Measurements from ENCODE around the gene PAPSS1.

PAPSS1 gene

GRCh38 chr4:107570952-107571351 is 149.1 kb downstream of the PAPSS1 start:
- no peak for FAIRE-seq

DNA sequence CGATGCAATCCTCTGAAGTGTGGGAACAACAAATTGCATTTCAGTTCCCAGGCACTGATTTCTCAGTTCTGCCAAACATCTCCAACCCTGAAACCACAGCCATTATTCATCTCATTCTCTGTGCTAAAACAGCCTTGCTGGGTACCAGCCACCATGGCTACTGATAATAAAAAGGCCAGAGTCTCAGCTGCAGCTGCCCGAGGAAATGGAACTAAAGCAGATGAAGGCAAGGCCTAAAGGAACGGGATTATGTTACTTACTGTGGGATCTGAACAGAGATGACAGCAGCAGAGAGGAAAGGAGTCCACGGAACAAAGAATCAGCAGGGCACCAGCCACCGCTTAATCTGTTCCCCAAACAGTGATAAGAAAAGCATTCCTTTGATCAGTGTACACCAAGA is 155.7 kb downstream of the PAPSS1 start:
- TF ChIP-seq, protein P1, sequence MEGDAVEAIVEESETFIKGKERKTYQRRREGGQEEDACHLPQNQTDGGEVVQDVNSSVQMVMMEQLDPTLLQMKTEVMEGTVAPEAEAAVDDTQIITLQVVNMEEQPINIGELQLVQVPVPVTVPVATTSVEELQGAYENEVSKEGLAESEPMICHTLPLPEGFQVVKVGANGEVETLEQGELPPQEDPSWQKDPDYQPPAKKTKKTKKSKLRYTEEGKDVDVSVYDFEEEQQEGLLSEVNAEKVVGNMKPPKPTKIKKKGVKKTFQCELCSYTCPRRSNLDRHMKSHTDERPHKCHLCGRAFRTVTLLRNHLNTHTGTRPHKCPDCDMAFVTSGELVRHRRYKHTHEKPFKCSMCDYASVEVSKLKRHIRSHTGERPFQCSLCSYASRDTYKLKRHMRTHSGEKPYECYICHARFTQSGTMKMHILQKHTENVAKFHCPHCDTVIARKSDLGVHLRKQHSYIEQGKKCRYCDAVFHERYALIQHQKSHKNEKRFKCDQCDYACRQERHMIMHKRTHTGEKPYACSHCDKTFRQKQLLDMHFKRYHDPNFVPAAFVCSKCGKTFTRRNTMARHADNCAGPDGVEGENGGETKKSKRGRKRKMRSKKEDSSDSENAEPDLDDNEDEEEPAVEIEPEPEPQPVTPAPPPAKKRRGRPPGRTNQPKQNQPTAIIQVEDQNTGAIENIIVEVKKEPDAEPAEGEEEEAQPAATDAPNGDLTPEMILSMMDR (IDR thresholded peaks at IDR 0.05; ENCODE audit: insufficient read depth, missing control alignments): no peak
- no peak for FAIRE-seq
- no peak for DNase-seq (ENCODE audit: insufficient read length, low spot score)

More at GRCh38 chr4:107570952-107571351, 149.1 kb downstream of the PAPSS1 start:
- TF ChIP-seq, protein P1 (IDR thresholded peaks at IDR 0.05; ENCODE audit: insufficient read depth, missing control alignments): no peak
- no peak for DNase-seq (ENCODE audit: insufficient read length, low spot score)

Data from D721Med (cell line).